Transverse colon (tissue), 4 donors: Measurements from ENCODE around the gene PLCD1. TPM values are rescaled to one million over a fixed set of nuclear protein-coding genes. Genes with fewer than 3 reads are reported as not detected.

Source experiments
- DNase-seq: peaks from one replicate; pipeline ENCODE4 v3.0.0-alpha.2; 2019
- H3K27ac ChIP-seq, 4 donors: fragments of 200-600 bp; sonication (generic); 2 replicates each; pipeline ENCODE4 v1.5.1; 2016 to 2018; ENCODE audit warnings: inconsistent platforms in 4 of 4
- H3K27me3 ChIP-seq: fragments of 200-600 bp; sonication (generic); 2 replicates; pipeline ENCODE4 v1.5.1; 2017; ENCODE audit warnings: inconsistent platforms
- H3K36me3 ChIP-seq, 4 donors: fragments of 200-600 bp; sonication (generic); 2 replicates each; pipeline ENCODE4 v1.5.1; 2017 to 2019; ENCODE audit warnings: inconsistent platforms in 4 of 4
- H3K4me1 ChIP-seq, 4 donors: fragments of 200-600 bp; sonication (generic); 2 replicates each; pipeline ENCODE4 v1.5.1; 2017 to 2020; ENCODE audit warnings: inconsistent platforms in 4 of 4
- H3K4me3 ChIP-seq, 4 donors: fragments of 200-600 bp; sonication (generic); 1 replicate in 1 of 4; 2 replicates in 3 of 4; pipeline versions ENCODE4 v1.5.1 to v1.6.1; 2017 to 2019; ENCODE audit warnings: inconsistent platforms in 4 of 4
- H3K9me3 ChIP-seq, 2 donors: fragments of 200-600 bp; sonication (generic); 2 replicates each; pipeline ENCODE4 v1.5.1; 2017 to 2019; ENCODE audit warnings: inconsistent platforms in 2 of 2
- CTCF ChIP-seq, 5 experiments: fragments of 200-600 bp in 3 of 5; fragments of 450-650 bp in 2 of 5; sonication (generic) in 3 of 5; IDR thresholded peaks; 1 replicate in 2 of 5; 2 replicates in 3 of 5; pipeline ENCODE4 v1.5.1; 2016 to 2017; ENCODE audit warnings: antibody characterized with exemption in 5 of 5, inconsistent platforms in 3 of 5, mild to moderate bottlenecking in 2 of 5, moderate library complexity in 1 of 5
- EP300 ChIP-seq: sonication (generic); formaldehyde crosslinking; IDR thresholded peaks from one replicate; pipeline ENCODE4 v1.6.1; 2017; ENCODE audit warnings: antibody characterized with exemption, low read depth
- POLR2A ChIP-seq: fragments of 450-650 bp; IDR thresholded peaks from one replicate; pipeline ENCODE4 v1.6.1; 2016; ENCODE audit warnings: antibody characterized with exemption, mild to moderate bottlenecking, moderate library complexity
- POLR2AphosphoS5 ChIP-seq, 3 donors: sonication (generic); formaldehyde crosslinking; IDR thresholded peaks; one replicate each; pipeline ENCODE4 v1.6.1; 2016; ENCODE audit warnings: antibody characterized with exemption in 3 of 3
- WGBS, 2 donors: methylation state at CpG; one replicate each; pipeline ENCODE4 v1.1.5; 2018; ENCODE audit warnings: low coverage in 1 of 2; 5-methylcytosine and 5-hydroxymethylcytosine counted together
- in situ Hi-C, 4 donors: fragments of 200-750 bp; cut with MboI; loops; one replicate each; pipeline versions ENCODE4 v1.15.0 to v1.15.1; 2017; ENCODE audit warnings: low sequenced_read_pairs in 3 of 4, low pct_ligation_motif_present in 1 of 4, low pct_unique_long_range_greater_than_20kb in 1 of 4
- intact Hi-C: fragments of 100-400 bp; cut with DNase I; formaldehyde crosslinking; loops from one replicate; pipeline ENCODE4 v1.15.1; 2023; ENCODE audit warnings: low total_unique reads
- total RNA-seq, 4 donors: library from RNA; depleted of rRNA; stranded (reverse); fragments of >200 nt; gene quantifications; one replicate each; pipeline ENCODE4 v1.1.0, GENCODE V29; 2016

PLCD1 gene
- total RNA-seq, 4 donors from 2014 or later: 21.1 to 126 (median 91.4) TPM

GRCh38 chr3:37969596-37970100 is 59.8 kb downstream of the PLCD1 start:
- DNase-seq: no peak
- TF ChIP-seq POLR2AphosphoS5 (IDR thresholded peaks at IDR 0.05): no peak
- no peak for TF ChIP-seq EP300
- TF ChIP-seq CTCF (IDR thresholded peaks at IDR 0.05): no peak
- no peak for TF ChIP-seq POLR2A
- Histone ChIP-seq H3K9me3 (no peaks in the 10 kb centered on the region), H3K27ac (no peak overlapping the region), H3K27me3 (no peaks in the 10 kb centered on the region), H3K36me3 (no peaks in the 10 kb centered on the region), H3K4me1 (peaks cover 0 to 23% (median 14%) of the 10 kb centered on the region in 4 donors), H3K4me3 (no peak overlapping the region)
- 62 to 80% methylated on average over 1 to 7 of the region's 7 CpGs for WGBS, 2 donors
- intact Hi-C loops (no loop called here), in situ Hi-C loops (loop anchor here in 2 of 4 donors (5.0 to 10.0 kb wide), 2 partner anchors 112 to 115 kb away; no protein-coding TSS in a partner anchor)

- in situ Hi-C loops (loop anchor here in 2 of 4 donors (5.0 to 10.0 kb wide), 2 partner anchors 112 to 114 kb away; no protein-coding TSS in a partner anchor), intact Hi-C loops (no loop called here)
- H3K9me3 ChIP-seq: no peaks in the 10 kb centered on the region
- peaks cover 0 to 30% (median 15%) of the 10 kb centered on the region in 4 donors for H3K4me1 ChIP-seq
- no peaks in the 10 kb centered on the region for H3K36me3 ChIP-seq
- H3K27me3 ChIP-seq: no peaks in the 10 kb centered on the region
- no peak for DNase-seq
- no peak for TF ChIP-seq EP300
- TF ChIP-seq POLR2AphosphoS5 (IDR thresholded peaks at IDR 0.05): no peak
- WGBS, 2 donors: 83 to 88% methylated on average over 4 to 15 of the region's 15 CpGs
- H3K27ac ChIP-seq: no peak overlapping the region
- no peak overlapping the region for H3K4me3 ChIP-seq
These were observed 60.4 kb downstream of the PLCD1 start for GRCh38 chr3:37968813-37969595.

GRCh38 chr3:37968199-37968598 is 61.2 kb downstream of the PLCD1 start:
- no peaks in the 10 kb centered on the region for H3K36me3 ChIP-seq
- H3K27ac ChIP-seq: no peak overlapping the region
- H3K4me3 ChIP-seq: no peak overlapping the region
- H3K9me3 ChIP-seq: no peaks in the 10 kb centered on the region
- WGBS, 2 donors: 89 to 91% methylated on average over 9 of the region's 9 CpGs
- peaks cover 0 to 32% (median 19%) of the 10 kb centered on the region in 4 donors for H3K4me1 ChIP-seq
- no peak for DNase-seq
- intact Hi-C loops: no loop called here
- no peak for TF ChIP-seq POLR2AphosphoS5 (IDR thresholded peaks at IDR 0.05)
- no peak for TF ChIP-seq EP300
- no peak for TF ChIP-seq CTCF (IDR thresholded peaks at IDR 0.05)
- TF ChIP-seq POLR2A: no peak
- no peaks in the 10 kb centered on the region for H3K27me3 ChIP-seq
- in situ Hi-C loops: loop anchor here in 2 of 4 donors (5.0 to 10.0 kb wide), 2 partner anchors 111 to 113 kb away; no protein-coding TSS in a partner anchor

GRCh38 chr3:37967260-37967881 is 62.1 kb downstream of the PLCD1 start:
- H3K27me3 ChIP-seq: no peaks in the 10 kb centered on the region
- no peaks in the 10 kb centered on the region for H3K9me3 ChIP-seq
- H3K4me1 ChIP-seq: peaks cover 6 to 40% (median 25%) of the 10 kb centered on the region in 4 donors
- H3K36me3 ChIP-seq: no peaks in the 10 kb centered on the region
- in situ Hi-C loops: loop anchor here in 2 of 4 donors (5.0 to 10.0 kb wide), 2 partner anchors 110 to 113 kb away; no protein-coding TSS in a partner anchor
- DNase-seq: peak; percentile 82
- intact Hi-C loops: loop anchor here (1.0 kb wide), 1 partner anchor 112 kb away; no protein-coding TSS in a partner anchor
- H3K4me3 ChIP-seq: no peak overlapping the region
- H3K27ac ChIP-seq: no peak overlapping the region
- TF ChIP-seq POLR2AphosphoS5 (IDR thresholded peaks at IDR 0.05) (no peak), POLR2A (no peak), EP300 (no peak), CTCF (IDR thresholded peaks at IDR 0.05) (peak; percentile 79 to 91 (median 84))
- 43 to 93% methylated on average over 2 to 7 of the region's 7 CpGs for WGBS, 2 donors
